Endothelial cell of umbilical vein (primary cell): ENCODE results near the gene TNRC6B. TPM values are rescaled to one million over a fixed set of nuclear protein-coding genes. Genes with fewer than 3 reads are reported as not detected.

ENCODE experiments used
- BruUV-seq: library from RNA; stranded (reverse); fragments of 400-500 nt; replicated peaks from 2 replicates; lab custom pipeline; 2021; lab: Mats Ljungman, UMichigan
- CTCF ChIA-PET: fragments of 300-600, 350-600 bp; sonication (Branson Sonifier 250); formaldehyde crosslinking; loops from one replicate; lab custom pipeline; 2021; ENCODE audit warnings: antibody characterized with exemption, inconsistent platforms; lab: Charles Lee
- POLR2A ChIA-PET: fragments of 300-600, 350-600 bp; sonication (Branson Sonifier 250); formaldehyde crosslinking; loops from one replicate; lab custom pipeline; 2021; ENCODE audit warnings: antibody characterized with exemption, inconsistent platforms; lab: Charles Lee
- DNase-seq: peaks from one replicate; pipeline ENCODE4 v3.0.0-alpha.2; 2011; ENCODE audit warnings: low read depth, low spot score
- FAIRE-seq: peaks from 2 replicates; lab custom pipeline; 2011; peaks lifted over from hg19 to GRCh38; lab: Jason Lieb, UNC
- H2AFZ ChIP-seq: 2 replicates; pipeline ENCODE4 v1.6.0; 2012; ENCODE audit warnings: low read depth, low read length, control low read depth, inconsistent platforms
- H3K27ac ChIP-seq: 2 replicates; pipeline ENCODE4 v1.5.1; 2011; ENCODE audit warnings: low read depth, mild to moderate bottlenecking, control low read depth, low read length, moderate library complexity; ENCODE audit not compliant: insufficient read depth
- H3K27me3 ChIP-seq, 2 experiments: 2 replicates each; pipeline versions ENCODE4 v1.6.0 to v1.6.1; 2011; ENCODE audit warnings: low read length in 2 of 2, mixed read lengths in 1 of 2; ENCODE audit not compliant: control insufficient read depth in 2 of 2, insufficient read depth in 2 of 2
- H3K36me3 ChIP-seq, 2 experiments: 2 replicates in 1 of 2; 3 replicates in 1 of 2; pipeline ENCODE4 v1.5.1; 2011; ENCODE audit warnings: low read length in 2 of 2, mild to moderate bottlenecking in 1 of 2, moderate library complexity in 1 of 2; ENCODE audit not compliant: control insufficient read depth in 2 of 2, insufficient read depth in 2 of 2; ENCODE audit errors: extremely low read depth in 1 of 2
- H3K4me1 ChIP-seq: 3 replicates; pipeline ENCODE4 v1.5.1; 2011; ENCODE audit warnings: mild to moderate bottlenecking, low read length; ENCODE audit not compliant: control insufficient read depth, insufficient read depth; ENCODE audit errors: extremely low read depth
- H3K4me2 ChIP-seq: 2 replicates; pipeline ENCODE4 v1.6.1; 2011; ENCODE audit warnings: low read length, control low read depth, mixed read lengths; ENCODE audit not compliant: insufficient read depth
- H3K4me3 ChIP-seq, 3 experiments: fragments of 200-600 bp in 1 of 3; sonication (generic), shearing (Covaris generic) in 1 of 3; replicated peaks in 1 of 3; 2 replicates each; pipeline ENCODE4 v1.5.1; 2011 to 2016; ENCODE audit warnings: control low read depth in 3 of 3, low read length in 3 of 3, mild to moderate bottlenecking in 2 of 3, inconsistent platforms in 1 of 3, low read depth in 1 of 3, moderate library complexity in 1 of 3; ENCODE audit not compliant: insufficient read depth in 1 of 3
- H3K79me2 ChIP-seq: 2 replicates; pipeline ENCODE4 v1.6.0; 2012; ENCODE audit warnings: low read length, inconsistent platforms; ENCODE audit not compliant: control insufficient read depth, insufficient read depth
- H3K9ac ChIP-seq: replicated peaks from 2 replicates; pipeline ENCODE3; 2011; ENCODE audit warnings: low read length, control low read depth; ENCODE audit not compliant: insufficient read depth; ENCODE audit errors: extremely low read depth
- H3K9me1 ChIP-seq: replicated peaks from 3 replicates; pipeline ENCODE4 v1.6.0; 2011; ENCODE audit warnings: mild to moderate bottlenecking, low read length; ENCODE audit not compliant: control insufficient read depth, insufficient read depth; ENCODE audit errors: extremely low read depth
- H3K9me3 ChIP-seq: replicated peaks from 2 replicates; pipeline ENCODE4 v1.5.1; 2012; ENCODE audit warnings: low read length, inconsistent platforms; ENCODE audit not compliant: control insufficient read depth, insufficient read depth
- H4K20me1 ChIP-seq: replicated peaks from 2 replicates; pipeline ENCODE3; 2011; ENCODE audit warnings: mild to moderate bottlenecking, low read length; ENCODE audit not compliant: control insufficient read depth, insufficient read depth; ENCODE audit errors: extremely low read depth
- CTCF ChIP-seq, 2 donors: IDR thresholded peaks; 1 replicate in 1 of 2; 2 replicates in 1 of 2; pipeline ENCODE4 v1.5.1; 2011; ENCODE audit warnings: low read length in 2 of 2, mild to moderate bottlenecking in 2 of 2, moderate library complexity in 2 of 2, control low read depth in 1 of 2, inconsistent platforms in 1 of 2, low read depth in 1 of 2; ENCODE audit not compliant: insufficient read depth in 1 of 2; ENCODE audit errors: extremely low read depth in 1 of 2
- EZH2 ChIP-seq: IDR thresholded peaks from 2 replicates; pipeline ENCODE4 v1.6.1; 2012; ENCODE audit warnings: borderline replicate concordance, low read depth, mild to moderate bottlenecking, moderate library complexity, low read length, inconsistent platforms; ENCODE audit not compliant: severe bottlenecking
- FOS ChIP-seq: IDR thresholded peaks from 2 replicates; pipeline ENCODE4 v1.6.1; 2011; ENCODE audit warnings: mild to moderate bottlenecking, low read length, moderate library complexity, borderline replicate concordance; ENCODE audit not compliant: insufficient read depth
- GATA2 ChIP-seq: IDR thresholded peaks from 2 replicates; pipeline ENCODE4 v1.7.0; 2011; ENCODE audit warnings: low read depth, mild to moderate bottlenecking, moderate library complexity, mixed read lengths, low read length; ENCODE audit not compliant: insufficient read length, insufficient read depth
- JUN ChIP-seq: IDR thresholded peaks from 2 replicates; pipeline ENCODE4 v1.6.1; 2011; ENCODE audit warnings: borderline replicate concordance, low read depth; ENCODE audit not compliant: insufficient read length, insufficient read depth
- MAX ChIP-seq: IDR thresholded peaks from 2 replicates; pipeline ENCODE4 v1.6.1; 2011; ENCODE audit not compliant: insufficient read depth, insufficient read length
- MYC ChIP-seq: IDR thresholded peaks from one replicate; pipeline ENCODE4 v1.6.1; 2011; ENCODE audit warnings: mild to moderate bottlenecking, low read depth, low read length
- POLR2A ChIP-seq: IDR thresholded peaks from 2 replicates; pipeline ENCODE4 v1.6.1; 2012; ENCODE audit warnings: low read depth, mild to moderate bottlenecking, control low read depth, low read length
- POLR2AphosphoS5 ChIP-seq: IDR thresholded peaks from 2 replicates; pipeline ENCODE4 v1.6.1; 2012; ENCODE audit warnings: low read depth, mild to moderate bottlenecking, control low read depth, low read length, moderate library complexity; ENCODE audit not compliant: insufficient read depth
- dilution Hi-C: fragments of 300-500 bp; cut with MboI; formaldehyde crosslinking; loops from one replicate; pipeline ENCODE4 v1.15.0; 2019; ENCODE audit warnings: low sequenced_read_pairs; ENCODE audit not compliant: extremely low pct_ligation_motif_present
- intact Hi-C: fragments of 100-400 bp; cut with micrococcal nuclease; formaldehyde crosslinking; loops from one replicate; pipeline ENCODE4 v1.10.0; 2022
- polyA plus RNA-seq, 4 experiments: library from polyadenylated mRNA; depleted of rRNA in 3 of 4; stranded (reverse) in 3 of 4; unstranded in 1 of 4; fragments of >200 nt; gene quantifications; 2 replicates each; pipeline versions ENCODE4 v1.2.1 to v1.2.3, GENCODE V29; 2011 to 2012; ENCODE audit warnings: missing spikeins in 1 of 4
- total RNA-seq: library from RNA; stranded (reverse); gene quantifications from 2 replicates; pipeline ENCODE4 v1.2.3, GENCODE V29; 2021

TNRC6B gene
- total and polyA plus RNA-seq, 2 donors (not counting 3 experiments of a cell fraction or from before 2014, with no cell fraction given) = 10.6 to 37.2 TPM

- Histone ChIP-seq H3K4me1 (peaks cover 16% of the 10 kb centered on the region), H3K27ac (no peak overlapping the region), H3K79me2 (peaks cover 35% of the 10 kb centered on the region), H3K36me3 (peaks cover 0 to 4% of the 10 kb centered on the region in 2 experiments), H2AFZ (no peak overlapping the region), H3K9me3 (no peaks in the 10 kb centered on the region), H4K20me1 (no peaks in the 10 kb centered on the region), H3K9me1 (no peaks in the 10 kb centered on the region), H3K4me3 (peak overlapping the region in 2 of 3 experiments; percentile 90 to 98), H3K4me2 (no peak overlapping the region), H3K27me3 (no peaks in the 10 kb centered on the region), H3K9ac (no peak overlapping the region)
- TF ChIP-seq MAX = no peak
- TF ChIP-seq EZH2 = no peak
- no peak for TF ChIP-seq FOS
- no peak for TF ChIP-seq JUN
- no peak for TF ChIP-seq MYC
- no peak for TF ChIP-seq GATA2
- no peak for TF ChIP-seq POLR2AphosphoS5
- no peak for TF ChIP-seq POLR2A
- TF ChIP-seq CTCF (IDR thresholded peaks at IDR 0.05; ENCODE audit: extremely low read depth in 1 of 2, insufficient read depth in 1 of 2, low read depth in 1 of 2, low read length in 2 of 2) = no peak
- intact Hi-C loops = loop anchor here (5.0 kb wide), 4 partner anchors 68 to 813 kb away; partner anchors contain the start of gene RPS19BP1
- no TSS peak for BruUV-seq
- FAIRE-seq (no peak), DNase-seq (no peak)
- ChIA-PET POLR2A (interaction anchor here (1.0 kb wide), 1 partner anchor 301 kb away, joined by 3 read pairs; no protein-coding TSS in a partner anchor), CTCF (interaction anchor here (0.8 to 3.7 kb wide), 6 partner anchors 10 to 811 kb away, joined by 3 to 21 read pairs (median 4); no protein-coding TSS in a partner anchor)
- dilution Hi-C loops = no loop called here
Measured at GRCh38 chr22:40345271-40345670, 167.5 kb downstream of the TNRC6B start.
